Duodenal mucosa (tissue), 2 donors: Measurements from ENCODE around the gene MAST3.
A peak's percentile ranks its signal among the peaks of the same experiment; 100 is the strongest.

Experiments used
- H3K27ac ChIP-seq: one replicate; pipeline ENCODE4 v1.7.0; 2013; ENCODE audit warnings: low read depth, low read length
- H3K27me3 ChIP-seq, 2 donors: one replicate each; pipeline ENCODE4 v1.7.0; 2013; ENCODE audit warnings: low read length in 2 of 2, control low read depth in 1 of 2; ENCODE audit not compliant: insufficient read depth in 2 of 2, control insufficient read depth in 1 of 2
- H3K36me3 ChIP-seq, 2 donors: one replicate each; pipeline ENCODE4 v1.7.0; 2013; ENCODE audit warnings: low read length in 2 of 2, control low read depth in 1 of 2; ENCODE audit not compliant: insufficient read depth in 2 of 2, control insufficient read depth in 1 of 2
- H3K4me1 ChIP-seq, 2 donors: one replicate each; pipeline ENCODE4 v1.7.0; 2013; ENCODE audit warnings: low read length in 2 of 2, control low read depth in 1 of 2; ENCODE audit not compliant: insufficient read depth in 2 of 2, control insufficient read depth in 1 of 2
- H3K4me3 ChIP-seq, 2 donors: one replicate each; pipeline ENCODE4 v1.7.0; 2013; ENCODE audit warnings: low read length in 2 of 2, low read depth in 1 of 2
- H3K9ac ChIP-seq, 2 donors: one replicate each; pipeline ENCODE4 v1.7.0; 2013; ENCODE audit warnings: low read length in 2 of 2, low read depth in 1 of 2
- H3K9me3 ChIP-seq, 2 donors: one replicate each; pipeline ENCODE4 v1.7.0; 2013; ENCODE audit warnings: low read length in 2 of 2, control low read depth in 1 of 2; ENCODE audit not compliant: control insufficient read depth in 1 of 2

MAST3 gene

DNA sequence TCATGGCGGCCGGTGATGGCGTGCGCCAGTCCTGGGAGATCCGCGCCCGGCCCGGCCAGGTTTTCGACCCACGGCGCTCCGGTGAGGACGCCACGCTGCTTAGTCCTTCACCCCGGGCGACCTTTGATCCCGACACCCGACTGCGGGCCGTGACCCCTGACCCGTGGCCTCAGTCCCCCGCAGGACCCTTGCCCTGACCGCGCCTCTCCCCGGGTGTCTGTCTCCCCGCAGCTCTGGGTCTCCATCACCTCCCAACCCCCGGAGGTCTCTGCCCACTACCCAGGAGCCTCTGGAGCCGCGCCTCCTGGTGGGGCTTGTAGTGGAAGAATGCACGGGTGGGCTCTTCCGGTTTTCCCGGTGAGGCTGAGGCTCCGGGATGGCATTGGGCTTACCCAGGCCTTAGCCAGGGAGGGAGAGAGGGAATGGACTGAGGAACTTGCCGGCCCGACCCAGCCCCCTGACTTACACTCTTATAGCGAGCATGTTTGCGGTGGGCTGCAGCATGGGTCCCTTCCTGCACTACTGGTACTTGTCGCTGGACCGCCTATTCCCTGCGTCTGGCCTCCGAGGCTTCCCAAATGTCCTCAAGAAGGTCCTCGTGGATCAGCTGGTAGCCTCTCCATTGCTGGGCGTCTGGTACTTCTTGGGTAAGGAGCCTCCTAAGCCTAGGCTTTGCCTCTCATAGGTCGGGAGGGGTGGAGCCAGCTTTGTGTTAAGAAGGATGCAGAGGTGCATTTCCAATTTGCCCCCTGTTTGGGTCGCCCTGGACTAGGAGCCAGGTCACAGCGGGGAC, 96.0 kb downstream of the MAST3 start:
- Histone ChIP-seq H3K36me3 (peaks cover 0 to 24% of the 10 kb centered on the region in 2 donors), H3K9me3 (no peaks in the 10 kb centered on the region), H3K27me3 (no peaks in the 10 kb centered on the region), H3K27ac (peak overlapping the region; percentile 75), H3K4me1 (peaks cover 10 to 22% of the 10 kb centered on the region in 2 donors), H3K9ac (peak overlapping the region; percentile 68 to 72), H3K4me3 (peak overlapping the region; percentile 85 to 86)

DNA sequence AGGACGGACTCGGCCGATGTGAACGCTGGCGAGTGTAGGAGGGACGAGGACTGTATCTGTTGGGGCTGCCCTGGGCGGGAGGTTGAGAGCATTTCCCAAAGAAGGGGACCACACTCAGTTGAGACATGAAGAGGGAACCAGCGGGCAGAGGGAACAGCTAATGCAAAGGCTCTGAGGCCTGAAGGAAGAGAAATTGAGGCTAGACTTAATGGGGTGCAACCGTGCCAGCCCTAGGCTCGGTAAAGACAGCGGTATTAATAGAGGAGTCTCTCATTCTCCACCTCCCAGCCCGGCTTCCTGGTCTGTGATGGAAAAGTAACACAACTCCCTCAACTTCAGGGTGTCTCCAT, 96.6 kb downstream of the MAST3 start:
- H3K27me3 ChIP-seq, result no peaks in the 10 kb centered on the region
- H3K36me3 ChIP-seq, result peaks cover 0 to 26% of the 10 kb centered on the region in 2 donors
- peak overlapping the region in 1 of 2 donors; percentile 68 for H3K9ac ChIP-seq
- no peak overlapping the region for H3K27ac ChIP-seq
- H3K9me3 ChIP-seq, result no peaks in the 10 kb centered on the region
- peaks cover 10 to 22% of the 10 kb centered on the region in 2 donors for H3K4me1 ChIP-seq
- H3K4me3 ChIP-seq, result peak overlapping the region; percentile 85 to 86

DNA sequence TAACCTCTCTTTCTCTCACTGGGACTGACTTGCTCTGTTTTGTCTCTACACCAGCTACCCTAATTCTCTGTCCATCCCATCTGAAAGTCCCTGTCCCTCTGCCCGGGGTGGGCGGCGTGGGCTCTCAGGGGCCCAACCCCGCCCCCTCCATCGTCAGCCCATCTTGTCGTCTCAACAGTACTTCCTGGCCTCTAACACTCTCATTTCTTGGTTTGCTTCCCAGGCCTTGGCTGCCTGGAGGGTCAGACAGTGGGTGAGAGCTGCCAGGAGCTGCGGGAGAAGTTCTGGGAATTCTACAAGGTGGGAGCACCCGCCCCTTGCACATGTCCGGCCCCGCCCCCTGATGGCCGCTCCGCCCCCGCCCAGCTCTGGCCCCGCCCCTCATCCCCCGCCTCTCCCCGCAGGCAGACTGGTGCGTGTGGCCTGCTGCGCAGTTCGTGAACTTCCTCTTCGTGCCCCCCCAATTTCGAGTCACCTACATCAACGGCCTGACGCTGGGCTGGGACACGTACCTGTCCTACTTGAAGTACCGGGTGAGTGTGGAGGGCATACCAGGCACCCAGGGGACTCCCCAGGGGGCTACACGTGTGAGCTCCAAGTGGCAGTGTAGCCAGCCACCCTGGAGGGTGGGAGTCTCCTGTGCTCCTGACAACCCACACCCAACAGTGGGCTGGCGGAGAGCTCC, 97.1 kb downstream of the MAST3 start:
- no peak overlapping the region for H3K9ac ChIP-seq
- peaks cover 10 to 22% of the 10 kb centered on the region in 2 donors for H3K4me1 ChIP-seq
- no peaks in the 10 kb centered on the region for H3K27me3 ChIP-seq
- peak overlapping the region; percentile 20 for H3K27ac ChIP-seq
- no peaks in the 10 kb centered on the region for H3K9me3 ChIP-seq
- H3K4me3 ChIP-seq, result no peak overlapping the region
- peaks cover 0 to 26% of the 10 kb centered on the region in 2 donors for H3K36me3 ChIP-seq

DNA sequence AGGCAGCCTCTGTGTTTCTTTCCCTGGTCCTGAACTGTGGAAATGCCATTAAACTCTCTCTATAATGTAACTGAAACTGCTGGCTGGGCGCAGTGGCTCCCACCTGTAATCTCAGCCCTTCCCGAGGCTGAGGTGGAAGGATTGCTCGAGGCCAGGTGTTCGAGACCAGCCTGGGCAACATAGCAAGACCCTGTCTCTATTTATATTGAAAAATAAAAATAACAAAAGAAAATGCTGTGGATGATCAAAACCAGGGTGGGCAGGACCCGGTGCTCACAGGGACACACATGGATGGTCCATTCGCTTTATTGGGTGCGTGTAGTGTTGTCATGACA, 98.9 kb downstream of the MAST3 start:
- no peak overlapping the region for H3K9ac ChIP-seq
- H3K36me3 ChIP-seq, result peaks cover 0 to 32% of the 10 kb centered on the region in 2 donors
- no peaks in the 10 kb centered on the region for H3K27me3 ChIP-seq
- H3K4me1 ChIP-seq, result peaks cover 10 to 22% of the 10 kb centered on the region in 2 donors
- H3K4me3 ChIP-seq, result no peak overlapping the region
- H3K9me3 ChIP-seq, result no peaks in the 10 kb centered on the region
- no peak overlapping the region for H3K27ac ChIP-seq

DNA sequence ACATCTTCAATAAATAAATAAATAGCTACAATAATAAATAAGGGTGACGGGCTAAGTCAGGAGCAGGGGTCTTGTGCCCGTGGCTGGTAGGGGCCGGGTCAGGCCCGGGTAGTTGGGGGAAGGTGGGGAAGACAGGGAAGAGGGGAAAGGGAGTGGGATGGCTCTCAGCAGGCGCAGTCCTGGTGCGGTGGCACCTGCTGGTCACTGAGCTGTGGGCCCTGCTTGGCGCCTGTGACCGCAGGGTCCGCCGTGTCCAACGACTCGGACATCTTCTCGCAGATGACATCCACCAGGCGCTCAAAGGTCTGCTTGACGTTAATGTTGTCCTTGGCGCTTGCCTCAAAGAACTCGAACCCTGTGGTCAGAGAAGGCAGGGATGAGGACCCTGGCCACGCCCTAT, 99.7 kb downstream of the MAST3 start:
- Histone ChIP-seq H3K36me3 (peaks cover 0 to 32% of the 10 kb centered on the region in 2 donors), H3K27ac (no peak overlapping the region), H3K4me1 (peaks cover 10 to 16% of the 10 kb centered on the region in 2 donors), H3K4me3 (no peak overlapping the region), H3K9ac (no peak overlapping the region), H3K27me3 (no peaks in the 10 kb centered on the region), H3K9me3 (no peaks in the 10 kb centered on the region)

DNA sequence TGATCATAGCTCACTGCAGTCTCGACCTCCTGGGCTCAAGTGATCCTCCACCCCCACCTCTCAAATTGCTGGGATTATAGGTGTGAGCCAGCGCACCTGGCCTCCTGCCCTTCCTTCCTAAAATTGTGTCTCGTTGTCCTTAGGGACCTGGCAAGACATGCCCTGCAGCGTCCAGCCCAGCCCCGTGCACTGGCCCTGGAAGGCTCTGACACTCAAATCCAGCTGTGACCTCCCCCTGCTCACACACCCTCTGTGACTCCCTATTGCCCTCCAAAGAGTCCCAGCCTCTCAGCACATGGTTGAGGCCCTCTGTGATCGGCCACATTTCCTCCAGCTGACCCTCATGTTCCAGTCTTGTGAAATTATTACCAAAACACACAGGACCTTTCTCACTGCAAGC, 100.4 kb downstream of the MAST3 start:
- Histone ChIP-seq H3K9ac (no peak overlapping the region), H3K27me3 (no peaks in the 10 kb centered on the region), H3K4me1 (peaks cover 12 to 21% of the 10 kb centered on the region in 2 donors), H3K36me3 (peaks cover 0 to 32% of the 10 kb centered on the region in 2 donors), H3K4me3 (no peak overlapping the region), H3K9me3 (no peaks in the 10 kb centered on the region), H3K27ac (no peak overlapping the region)

DNA sequence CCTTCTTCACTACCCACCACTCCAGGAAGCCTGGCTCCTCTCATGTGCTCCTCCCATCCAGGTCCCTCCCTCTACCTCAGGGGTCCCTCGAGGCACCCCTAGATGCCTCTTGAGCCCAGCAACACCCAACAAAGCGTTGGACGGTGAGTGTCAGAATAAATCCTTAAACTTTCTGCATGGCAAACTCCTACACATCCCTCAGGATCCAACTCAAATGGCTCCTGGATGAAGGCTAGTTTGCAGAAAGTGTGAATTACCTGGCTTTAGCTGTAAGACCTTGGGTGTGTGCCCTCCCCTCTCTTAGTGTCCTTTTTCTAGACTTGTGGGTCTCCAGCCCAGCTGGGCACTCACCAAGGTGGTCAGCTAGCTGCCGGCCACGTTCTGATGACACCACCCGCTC, 100.8 kb downstream of the MAST3 start:
- H3K9me3 ChIP-seq, result no peaks in the 10 kb centered on the region
- peaks cover 17 to 23% of the 10 kb centered on the region in 2 donors for H3K4me1 ChIP-seq
- H3K9ac ChIP-seq, result no peak overlapping the region
- no peaks in the 10 kb centered on the region for H3K27me3 ChIP-seq
- H3K36me3 ChIP-seq, result peaks cover 0 to 32% of the 10 kb centered on the region in 2 donors
- H3K4me3 ChIP-seq, result no peak overlapping the region
- H3K27ac ChIP-seq, result no peak overlapping the region
